Measurements from ENCODE around the gene LRRC9.

DNA sequence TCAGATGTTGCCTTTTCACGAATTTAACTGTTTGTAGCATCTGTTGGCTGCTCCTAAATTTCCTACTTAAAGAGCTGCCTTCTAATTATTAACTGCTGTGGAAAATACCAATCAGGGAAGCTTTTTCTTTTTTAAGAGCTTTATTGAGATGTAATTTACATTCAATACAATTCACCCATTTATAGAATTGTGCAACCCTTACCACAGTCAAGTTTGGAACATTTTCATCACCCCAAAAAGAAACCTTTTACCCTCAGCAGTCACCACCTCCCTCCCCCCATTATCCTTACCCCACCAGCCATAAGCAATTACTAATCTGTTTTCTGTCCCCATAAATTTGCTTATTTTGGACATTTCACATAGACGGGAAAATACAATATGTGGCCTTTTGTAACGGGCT, 173.1 kb downstream of the LRRC9 start:
- TF ChIP-seq, protein P1, sequence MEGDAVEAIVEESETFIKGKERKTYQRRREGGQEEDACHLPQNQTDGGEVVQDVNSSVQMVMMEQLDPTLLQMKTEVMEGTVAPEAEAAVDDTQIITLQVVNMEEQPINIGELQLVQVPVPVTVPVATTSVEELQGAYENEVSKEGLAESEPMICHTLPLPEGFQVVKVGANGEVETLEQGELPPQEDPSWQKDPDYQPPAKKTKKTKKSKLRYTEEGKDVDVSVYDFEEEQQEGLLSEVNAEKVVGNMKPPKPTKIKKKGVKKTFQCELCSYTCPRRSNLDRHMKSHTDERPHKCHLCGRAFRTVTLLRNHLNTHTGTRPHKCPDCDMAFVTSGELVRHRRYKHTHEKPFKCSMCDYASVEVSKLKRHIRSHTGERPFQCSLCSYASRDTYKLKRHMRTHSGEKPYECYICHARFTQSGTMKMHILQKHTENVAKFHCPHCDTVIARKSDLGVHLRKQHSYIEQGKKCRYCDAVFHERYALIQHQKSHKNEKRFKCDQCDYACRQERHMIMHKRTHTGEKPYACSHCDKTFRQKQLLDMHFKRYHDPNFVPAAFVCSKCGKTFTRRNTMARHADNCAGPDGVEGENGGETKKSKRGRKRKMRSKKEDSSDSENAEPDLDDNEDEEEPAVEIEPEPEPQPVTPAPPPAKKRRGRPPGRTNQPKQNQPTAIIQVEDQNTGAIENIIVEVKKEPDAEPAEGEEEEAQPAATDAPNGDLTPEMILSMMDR (conservative IDR thresholded peaks at IDR 0.05; ENCODE audit: low read depth in 2 of 2), result no peak
- TF ChIP-seq ETS1 (IDR thresholded peaks at IDR 0.05) (no peak), EZH2 (IDR thresholded peaks at IDR 0.05; ENCODE audit: low read depth, unreplicated experiment) (no peak), NANOG (IDR thresholded peaks at IDR 0.05; ENCODE audit: borderline replicate concordance) (no peak), REST (IDR thresholded peaks at IDR 0.05; ENCODE audit: unreplicated experiment) (no peak), POLR2AphosphoS5 (IDR thresholded peaks at IDR 0.05; ENCODE audit: low read depth) (no peak), EZH2phosphoT487 (IDR thresholded peaks at IDR 0.05; ENCODE audit: unreplicated experiment) (no peak), JUNB (IDR thresholded peaks at IDR 0.05; ENCODE audit: unreplicated experiment) (no peak)
